Keratinocyte (primary cell): ENCODE measurements around the gene LDLRAP1. TPM values are rescaled to one million over a fixed set of nuclear protein-coding genes. Genes with fewer than 3 reads are reported as not detected.

Experiments used
- DNase-seq: peaks from one replicate; pipeline ENCODE4 v3.0.0-alpha.2; 2011; ENCODE audit warnings: low read depth, missing footprints, low spot score
- FAIRE-seq: peaks from 2 replicates; lab custom pipeline; 2011; peaks lifted over from hg19 to GRCh38; lab: Jason Lieb, UNC
- H2AFZ ChIP-seq: 2 replicates; pipeline ENCODE4 v1.6.0; 2012; ENCODE audit warnings: low read length, control low read depth, inconsistent platforms; ENCODE audit not compliant: control insufficient read depth
- H3K27ac ChIP-seq: 2 replicates; pipeline ENCODE4 v1.5.1; 2011; ENCODE audit warnings: low read length; ENCODE audit not compliant: control insufficient read depth, insufficient read depth
- H3K27me3 ChIP-seq: 3 replicates; pipeline ENCODE4 v1.6.0; 2011; ENCODE audit warnings: low read length; ENCODE audit not compliant: control insufficient read depth, insufficient read depth; ENCODE audit errors: extremely low read depth
- H3K36me3 ChIP-seq, 2 experiments: 2 replicates in 1 of 2; 3 replicates in 1 of 2; pipeline ENCODE4 v1.5.1; 2011; ENCODE audit warnings: low read length in 2 of 2, mild to moderate bottlenecking in 1 of 2; ENCODE audit not compliant: control insufficient read depth in 2 of 2, insufficient read depth in 2 of 2; ENCODE audit errors: extremely low read depth in 1 of 2
- H3K4me1 ChIP-seq: 3 replicates; pipeline ENCODE4 v1.5.1; 2011; ENCODE audit warnings: low read length; ENCODE audit not compliant: control insufficient read depth, insufficient read depth; ENCODE audit errors: extremely low read depth
- H3K4me2 ChIP-seq: 3 replicates; pipeline ENCODE4 v1.6.0; 2011; ENCODE audit warnings: low read depth, low read length; ENCODE audit not compliant: control insufficient read depth, insufficient read depth; ENCODE audit errors: extremely low read depth
- H3K4me3 ChIP-seq, 3 experiments: fragments of 200-600 bp in 1 of 3; sonication (generic) in 1 of 3; 2 replicates in 2 of 3; 3 replicates in 1 of 3; pipeline ENCODE4 v1.5.1; 2011 to 2016; ENCODE audit warnings: low read length in 3 of 3, mild to moderate bottlenecking in 3 of 3, control low read depth in 2 of 3, inconsistent platforms in 1 of 3, low read depth in 1 of 3, mixed read lengths in 1 of 3, mixed run types in 1 of 3, moderate library complexity in 1 of 3; ENCODE audit not compliant: control insufficient read depth in 2 of 3, insufficient read depth in 2 of 3; ENCODE audit errors: extremely low read depth in 1 of 3
- H3K79me2 ChIP-seq: 2 replicates; pipeline ENCODE4 v1.6.0; 2012; ENCODE audit warnings: low read length; ENCODE audit not compliant: control insufficient read depth, insufficient read depth
- H3K9ac ChIP-seq: 3 replicates; pipeline ENCODE4 v1.6.0; 2011; ENCODE audit warnings: low read length; ENCODE audit not compliant: control insufficient read depth, insufficient read depth; ENCODE audit errors: extremely low read depth
- H3K9me1 ChIP-seq: 3 replicates; pipeline ENCODE4 v1.6.0; 2011; ENCODE audit warnings: low read length; ENCODE audit not compliant: control insufficient read depth, insufficient read depth; ENCODE audit errors: extremely low read depth
- H3K9me3 ChIP-seq: 2 replicates; pipeline ENCODE4 v1.5.1; 2012; ENCODE audit warnings: low read depth, low read length; ENCODE audit not compliant: control insufficient read depth
- H4K20me1 ChIP-seq: 3 replicates; pipeline ENCODE4 v1.6.0; 2011; ENCODE audit warnings: low read length; ENCODE audit not compliant: control insufficient read depth, insufficient read depth; ENCODE audit errors: extremely low read depth
- EZH2 ChIP-seq: IDR thresholded peaks from one replicate; pipeline ENCODE4 v1.6.1; 2012; ENCODE audit warnings: inconsistent platforms, mild to moderate bottlenecking, low read length, moderate library complexity
- dilution Hi-C: fragments of 300-500 bp; cut with MboI; formaldehyde crosslinking; loops from one replicate; pipeline ENCODE4 v1.7.0; 2020; ENCODE audit warnings: low sequenced_read_pairs; ENCODE audit not compliant: extremely low pct_ligation_motif_present
- polyA plus RNA-seq, 5 experiments: library from polyadenylated mRNA; depleted of rRNA in 3 of 5; stranded (reverse) in 3 of 5; stranded (forward) in 1 of 5; unstranded in 1 of 5; fragments of >200 nt; gene quantifications; 1 replicate in 1 of 5; 2 replicates in 3 of 5; 3 replicates in 1 of 5; pipeline versions ENCODE4 v1.2.1 to v1.2.3, GENCODE V29; 2011 to 2012; ENCODE audit warnings: missing spikeins in 2 of 5, low read depth in 1 of 5, low replicate concordance in 1 of 5
- TF ChIP-seq, protein P1 (sequence below), 3 experiments: IDR thresholded peaks in 1 of 3; conservative IDR thresholded peaks in 1 of 3; optimal IDR thresholded peaks in 1 of 3; 2 replicates in 2 of 3; 3 replicates in 1 of 3; pipeline versions ENCODE3 to v1.5.1; 2011; ENCODE audit warnings: low read length in 3 of 3, mild to moderate bottlenecking in 3 of 3, moderate library complexity in 2 of 3, control low read depth in 1 of 3, inconsistent platforms in 1 of 3; ENCODE audit not compliant: insufficient read depth in 2 of 3; ENCODE audit errors: extremely low read depth in 1 of 3

The LDLRAP1 gene
- polyA plus RNA-seq, 1 donor (not counting 4 experiments of a cell fraction or from before 2014, with no cell fraction given) = 22.3 TPM

DNA sequence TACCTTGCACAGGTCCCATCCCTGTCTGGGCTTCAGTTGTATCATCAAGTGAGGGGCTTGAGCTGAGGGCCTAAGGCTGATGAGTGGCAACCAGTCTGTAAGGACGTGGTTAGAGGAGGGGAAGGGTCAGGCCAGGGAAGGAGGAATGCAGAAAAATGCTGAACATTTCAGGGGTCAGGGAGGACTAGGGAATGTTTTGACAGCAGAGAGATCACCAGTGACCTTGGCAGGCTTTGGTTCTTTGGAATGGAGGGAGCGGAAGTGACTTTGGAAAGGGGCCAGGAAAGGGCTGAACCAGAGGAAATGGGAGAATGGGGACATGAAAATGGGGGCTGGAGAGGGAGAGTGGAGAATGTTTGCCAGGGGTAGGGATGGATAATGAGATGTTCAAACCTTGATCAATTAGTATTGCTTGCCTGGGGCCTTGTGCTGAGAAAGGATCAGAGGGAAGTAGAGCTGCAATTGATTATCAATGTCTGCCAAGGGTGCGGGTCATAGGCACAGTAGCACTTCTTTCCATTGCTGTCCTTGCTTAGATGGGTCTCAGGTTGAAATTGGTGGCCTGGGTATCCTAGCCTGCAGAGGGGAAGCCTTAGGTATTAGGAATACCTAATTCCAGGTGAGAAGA is 7.4 kb downstream of the LDLRAP1 start:
- no peak overlapping the region for H3K4me2 ChIP-seq
- TF ChIP-seq EZH2 = no peak
- TF ChIP-seq, protein P1, sequence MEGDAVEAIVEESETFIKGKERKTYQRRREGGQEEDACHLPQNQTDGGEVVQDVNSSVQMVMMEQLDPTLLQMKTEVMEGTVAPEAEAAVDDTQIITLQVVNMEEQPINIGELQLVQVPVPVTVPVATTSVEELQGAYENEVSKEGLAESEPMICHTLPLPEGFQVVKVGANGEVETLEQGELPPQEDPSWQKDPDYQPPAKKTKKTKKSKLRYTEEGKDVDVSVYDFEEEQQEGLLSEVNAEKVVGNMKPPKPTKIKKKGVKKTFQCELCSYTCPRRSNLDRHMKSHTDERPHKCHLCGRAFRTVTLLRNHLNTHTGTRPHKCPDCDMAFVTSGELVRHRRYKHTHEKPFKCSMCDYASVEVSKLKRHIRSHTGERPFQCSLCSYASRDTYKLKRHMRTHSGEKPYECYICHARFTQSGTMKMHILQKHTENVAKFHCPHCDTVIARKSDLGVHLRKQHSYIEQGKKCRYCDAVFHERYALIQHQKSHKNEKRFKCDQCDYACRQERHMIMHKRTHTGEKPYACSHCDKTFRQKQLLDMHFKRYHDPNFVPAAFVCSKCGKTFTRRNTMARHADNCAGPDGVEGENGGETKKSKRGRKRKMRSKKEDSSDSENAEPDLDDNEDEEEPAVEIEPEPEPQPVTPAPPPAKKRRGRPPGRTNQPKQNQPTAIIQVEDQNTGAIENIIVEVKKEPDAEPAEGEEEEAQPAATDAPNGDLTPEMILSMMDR (optimal IDR thresholded peaks at IDR 0.05 in 1 of 3, IDR thresholded peaks at IDR 0.05 in 1 of 3, conservative IDR thresholded peaks at IDR 0.05 in 1 of 3; ENCODE audit: extremely low read depth in 1 of 3, insufficient read depth in 2 of 3, low read length in 3 of 3) = no peak
- no peak overlapping the region for H3K27ac ChIP-seq
- H3K4me3 ChIP-seq = no peak overlapping the region
- H2AFZ ChIP-seq = no peak overlapping the region
- dilution Hi-C loops = no loop called here
- H3K9me3 ChIP-seq = no peaks in the 10 kb centered on the region
- H3K9ac ChIP-seq = no peak overlapping the region
- peaks cover 13% of the 10 kb centered on the region for H3K79me2 ChIP-seq
- peaks cover 21% of the 10 kb centered on the region for H3K4me1 ChIP-seq
- peaks cover 7% of the 10 kb centered on the region for H4K20me1 ChIP-seq
- peaks cover 5 to 13% of the 10 kb centered on the region in 2 experiments for H3K36me3 ChIP-seq
- DNase-seq (no peak), FAIRE-seq (no peak)
- H3K9me1 ChIP-seq = peaks cover 4% of the 10 kb centered on the region
- no peaks in the 10 kb centered on the region for H3K27me3 ChIP-seq

GRCh38 chr1:25553749-25554429 is 10.5 kb downstream of the LDLRAP1 start:
- H4K20me1 ChIP-seq = peaks cover 2% of the 10 kb centered on the region
- no peak overlapping the region for H3K9ac ChIP-seq
- H3K36me3 ChIP-seq = peaks cover 9 to 20% of the 10 kb centered on the region in 2 experiments
- peaks cover 34% of the 10 kb centered on the region for H3K4me1 ChIP-seq
- FAIRE-seq (no peak), DNase-seq (no peak)
- no peak overlapping the region for H2AFZ ChIP-seq
- no peaks in the 10 kb centered on the region for H3K9me3 ChIP-seq
- no peak for TF ChIP-seq EZH2
- TF ChIP-seq, protein P1 (optimal IDR thresholded peaks at IDR 0.05 in 1 of 3, IDR thresholded peaks at IDR 0.05 in 1 of 3, conservative IDR thresholded peaks at IDR 0.05 in 1 of 3; ENCODE audit: extremely low read depth in 1 of 3, insufficient read depth in 2 of 3, low read length in 3 of 3) = no peak
- H3K4me2 ChIP-seq = no peak overlapping the region
- H3K4me3 ChIP-seq = no peak overlapping the region
- dilution Hi-C loops = no loop called here
- no peaks in the 10 kb centered on the region for H3K9me1 ChIP-seq
- no peak overlapping the region for H3K27ac ChIP-seq
- H3K79me2 ChIP-seq = peaks cover 4% of the 10 kb centered on the region
- no peaks in the 10 kb centered on the region for H3K27me3 ChIP-seq
